GM18499 (cell line): Measurements from ENCODE around the gene DPF1.
"Not testable (repeated sequence)": the region's sequence is repeated elsewhere in the genome, so short reads cannot be mapped to it uniquely, and the experiment has no call there.

ENCODE experiments used
- ATAC-seq: cut with Tn5 transposase; IDR thresholded peaks from one replicate; pipeline ENCODE4 v1.9.1; 2021; ENCODE audit warnings: moderate number of reproducible peaks; ENCODE audit not compliant: insufficient read depth, unreplicated experiment

Gene DPF1

GRCh38 chr19:38250821-38251563, 27.0 kb upstream of the DPF1 start:
- no peak for ATAC-seq

GRCh38 chr19:38250428-38250820, 26.4 kb upstream of the DPF1 start:
- no peak for ATAC-seq

GRCh38 chr19:38248421-38248820, 24.4 kb upstream of the DPF1 start:
- no peak for ATAC-seq

DNA sequence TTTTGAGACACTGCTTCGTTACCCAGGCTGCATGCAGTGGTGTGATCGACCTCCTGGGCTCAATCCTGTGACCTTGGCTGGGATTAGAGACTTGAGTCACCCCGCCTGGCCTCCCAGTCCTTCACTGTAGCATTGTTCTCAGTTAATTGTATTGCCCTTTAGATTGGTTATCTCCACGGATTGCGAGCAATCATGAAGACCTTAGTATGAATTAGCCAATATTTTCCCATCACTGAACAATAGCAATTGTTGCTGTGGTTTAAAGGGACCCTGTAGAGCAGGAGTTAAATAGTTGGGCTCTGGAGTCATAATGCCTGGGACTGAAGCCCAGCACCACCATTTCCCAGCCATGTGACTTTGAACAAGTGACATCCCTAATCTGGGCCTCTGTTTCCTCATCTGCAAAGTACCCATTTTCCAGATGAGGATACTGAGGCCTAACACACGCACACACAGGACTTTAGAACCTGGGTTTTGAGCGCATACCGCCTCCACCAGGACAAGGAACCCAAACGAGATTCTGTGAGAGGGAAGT, 23.8 kb upstream of the DPF1 start:
- no peak for ATAC-seq

DNA sequence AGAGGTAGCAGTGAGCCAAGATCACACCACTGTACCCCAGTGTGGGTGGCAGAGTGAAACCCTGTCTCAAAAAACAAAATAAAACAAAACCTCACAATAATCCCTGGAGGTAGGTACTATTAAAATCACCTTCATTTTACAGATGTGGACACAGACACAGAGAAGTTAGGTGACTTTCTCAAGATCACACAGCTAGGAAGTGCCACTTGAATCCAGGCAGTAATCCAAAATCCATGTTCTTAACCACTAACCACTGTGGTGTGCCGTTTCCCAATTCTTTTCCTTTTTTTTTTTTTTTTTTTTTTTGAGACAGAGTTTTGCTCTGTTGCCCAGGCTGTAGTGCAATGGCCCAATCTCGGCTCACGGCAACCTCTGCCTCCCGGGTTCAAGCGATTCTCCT, 23.1 kb upstream of the DPF1 start:
- ATAC-seq = no peak

- ATAC-seq = no peak
Observed at GRCh38 chr19:38245826-38246498, 21.9 kb upstream of the DPF1 start.

DNA sequence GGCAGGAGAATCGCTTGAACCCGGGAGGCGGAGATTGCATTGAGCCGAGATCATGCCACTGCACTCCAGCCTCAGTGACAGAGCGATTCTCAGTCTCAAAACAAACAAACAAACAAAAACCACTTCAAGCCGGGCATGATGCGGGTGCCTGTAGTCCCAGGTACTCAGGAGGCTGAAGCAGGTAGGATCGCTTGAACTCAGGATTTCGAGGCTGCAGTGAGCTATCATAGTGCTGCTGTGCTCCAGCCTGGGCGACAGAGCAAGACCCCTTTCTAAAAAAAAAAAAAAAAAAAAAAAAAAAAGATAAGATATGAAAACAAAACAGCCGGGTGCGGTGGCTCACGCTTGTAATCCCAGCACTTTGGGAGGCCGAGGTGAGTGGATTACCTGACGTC, 19.3 kb upstream of the DPF1 start:
- no peak for ATAC-seq

GRCh38 chr19:38239816-38240215, 15.8 kb upstream of the DPF1 start:
- no peak for ATAC-seq

- no peak for ATAC-seq
Observed at GRCh38 chr19:38234615-38235014, 10.6 kb upstream of the DPF1 start.

DNA sequence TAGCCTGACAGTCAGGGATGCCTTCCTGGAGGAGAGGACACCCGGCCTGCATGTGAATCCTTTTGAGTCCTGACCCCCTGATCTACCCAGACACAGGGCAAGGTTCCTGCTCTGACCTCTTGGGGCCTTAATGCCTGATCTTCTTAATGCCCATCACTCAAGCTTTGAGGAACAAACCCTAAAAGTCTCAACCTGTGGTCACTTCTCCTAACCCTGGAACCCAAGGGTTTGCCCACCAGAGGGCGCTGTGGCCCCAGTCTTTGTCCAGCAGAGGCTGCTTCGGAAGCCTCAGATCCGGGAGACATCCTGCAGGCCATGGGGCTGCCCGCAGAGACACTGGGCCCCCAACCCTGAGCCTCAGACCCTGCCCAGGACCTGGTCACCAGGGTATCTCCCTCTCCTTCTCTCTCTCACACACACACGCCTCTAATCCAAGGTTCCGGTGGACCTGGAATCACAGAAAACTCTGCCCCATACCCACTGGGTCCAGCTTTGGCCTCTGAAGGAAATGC, 9.8 kb upstream of the DPF1 start:
- ATAC-seq = no peak

- ATAC-seq = no peak
Observed at GRCh38 chr19:38231918-38232317, 7.9 kb upstream of the DPF1 start.

DNA sequence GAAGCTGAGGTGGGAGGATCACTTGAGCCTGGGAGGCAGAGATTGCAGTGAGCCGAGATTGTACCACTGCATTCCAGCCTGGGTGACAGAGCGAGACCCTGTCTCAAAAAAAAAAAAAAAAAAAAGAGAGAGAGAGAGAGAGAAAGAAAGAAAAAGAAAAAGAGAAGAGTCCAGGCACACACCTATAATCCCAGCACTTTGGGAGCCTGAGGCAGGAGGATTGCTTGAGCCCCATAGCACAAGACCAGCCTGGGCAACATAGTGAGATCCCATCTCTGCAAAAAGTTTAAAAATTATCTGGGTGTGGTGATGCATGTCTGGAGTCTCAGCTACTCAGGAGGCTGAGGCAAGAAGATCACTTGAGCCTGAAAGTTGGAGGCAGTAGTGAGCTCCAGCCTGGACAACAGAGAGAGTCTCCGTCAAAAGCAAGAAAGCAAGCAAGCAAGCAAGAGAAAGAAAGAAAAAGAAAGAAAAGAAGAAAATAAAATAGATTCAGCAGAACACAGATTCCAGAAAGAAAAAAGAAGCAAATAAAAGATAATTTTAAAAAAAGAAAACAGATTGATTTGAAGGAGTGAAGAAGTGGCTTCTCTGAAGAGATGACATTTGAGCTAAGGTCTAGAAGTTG, 6.6 kb upstream of the DPF1 start:
- ATAC-seq = not testable (repeated sequence)

DNA sequence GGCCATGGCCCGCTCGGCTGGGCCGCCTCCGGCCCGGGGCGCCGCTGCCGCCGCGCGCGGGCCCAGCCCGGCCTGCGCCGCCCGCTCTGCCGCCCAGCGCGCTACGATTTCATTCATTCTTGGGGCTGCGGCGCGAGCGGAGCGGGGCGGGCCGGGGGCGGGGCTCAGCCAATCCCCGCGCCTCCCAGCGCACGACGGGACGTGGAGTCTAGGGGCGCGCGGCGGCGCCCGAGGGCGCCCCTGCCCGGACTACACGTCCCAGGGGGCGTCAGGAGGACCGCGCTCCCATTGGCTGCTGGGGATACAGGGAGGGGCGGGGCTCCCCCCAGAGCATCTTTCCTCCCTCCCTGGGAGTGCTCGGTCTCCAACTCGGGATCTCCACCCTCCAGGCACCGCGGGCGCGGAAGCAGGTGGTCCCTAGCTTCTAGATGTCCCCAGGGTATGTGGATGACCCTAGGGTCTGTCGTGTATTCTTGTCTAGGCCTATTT, 5.6 kb upstream of the DPF1 start:
- ATAC-seq = no peak

GRCh38 chr19:38228491-38229439, 4.7 kb upstream of the DPF1 start:
- ATAC-seq = no peak

GRCh38 chr19:38228005-38228377, 4.0 kb upstream of the DPF1 start:
- ATAC-seq = no peak

DNA sequence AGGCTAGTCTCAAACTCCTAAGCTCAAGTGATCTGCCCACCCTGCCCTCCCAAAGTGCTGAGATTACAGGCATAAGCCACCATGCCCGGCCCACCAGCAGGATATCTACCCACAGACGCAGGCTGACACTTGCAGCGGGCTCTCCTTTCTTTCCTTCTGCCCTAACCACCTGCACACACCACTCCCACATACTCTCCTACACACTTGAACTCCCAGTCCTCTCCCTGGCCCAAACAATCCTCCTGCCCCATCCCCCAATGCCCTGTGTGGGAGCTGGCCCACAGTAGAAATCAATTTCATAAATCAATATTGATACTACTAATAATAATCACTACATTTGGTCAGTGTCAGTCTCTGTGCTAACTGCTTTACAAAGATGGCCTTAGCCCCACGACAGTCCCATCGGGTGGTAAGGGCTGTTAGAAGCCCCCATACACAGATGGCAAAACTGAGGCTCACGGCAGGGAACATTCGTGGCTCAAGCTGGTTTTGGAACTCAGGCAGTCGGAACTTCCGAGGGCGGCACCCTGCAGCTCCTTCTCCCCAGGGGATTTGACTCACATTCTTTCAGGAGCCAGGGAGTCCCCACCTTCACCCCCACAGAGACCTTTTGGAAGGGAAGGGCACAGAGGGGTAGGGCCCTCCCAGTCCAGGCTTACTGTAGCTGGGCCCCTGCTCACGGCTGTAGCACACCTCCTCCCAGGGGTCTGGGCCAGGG, 3.4 kb upstream of the DPF1 start:
- ATAC-seq = no peak

GRCh38 chr19:38224863-38225218, 819 bp upstream of the DPF1 start:
- not testable (repeated sequence) for ATAC-seq

- ATAC-seq = no peak
Observed at GRCh38 chr19:38223617-38224013, 407 bp downstream of the DPF1 start.

GRCh38 chr19:38223119-38223523, 901 bp downstream of the DPF1 start:
- ATAC-seq = no peak
